IMR-90 (cell line): ENCODE results near the gene SDF2L1. TPM values are rescaled to one million over a fixed set of nuclear protein-coding genes. Genes with fewer than 3 reads are reported as not detected.

ENCODE experiments used
- ATAC-seq: fragments of 200-7000 bp; cut with Tn5 transposase; 2 replicates; pipeline ENCODE4 v1.9.1; 2020; ENCODE audit warnings: low read depth, mild to moderate bottlenecking, moderate library complexity
- BruUV-seq: library from RNA; stranded (reverse); fragments of 400-500 nt; replicated peaks from 2 replicates; lab custom pipeline; 2021; lab: Mats Ljungman, UMichigan
- CTCF ChIA-PET: fragments of 300-600 bp; formaldehyde crosslinking; extraction: SDS; loops from one replicate; lab custom pipeline; 2021; ENCODE audit warnings: antibody characterized with exemption; lab: Yijun Ruan, JAX
- POLR2A ChIA-PET: fragments of 300-600 bp; sonication (Branson Sonifier 250); formaldehyde crosslinking; loops from one replicate; lab custom pipeline; 2022; ENCODE audit warnings: antibody characterized with exemption; ENCODE audit not compliant: unreplicated experiment; lab: Charles Lee
- DNase-seq: peaks from one replicate; pipeline ENCODE4 v3.0.0; 2013
- H2AFZ ChIP-seq: replicated peaks from 2 replicates; pipeline ENCODE3; 2013; ENCODE audit warnings: low read length, mild to moderate bottlenecking; ENCODE audit not compliant: poor library complexity
- H2AK5ac ChIP-seq: 2 replicates; pipeline ENCODE4 v1.6.1; 2013; ENCODE audit warnings: low read depth, low read length, inconsistent platforms
- H2AK9ac ChIP-seq: replicated peaks from 2 replicates; pipeline ENCODE3; 2013; ENCODE audit warnings: mild to moderate bottlenecking, low read depth, low read length, moderate library complexity; ENCODE audit not compliant: poor library complexity
- H2BK120ac ChIP-seq: 2 replicates; pipeline ENCODE4 v1.6.1; 2013; ENCODE audit warnings: low read depth, low read length, inconsistent platforms
- H2BK15ac ChIP-seq: 3 replicates; pipeline ENCODE4 v1.6.1; 2013; ENCODE audit warnings: low read depth, low read length, inconsistent platforms
- H2BK20ac ChIP-seq: 2 replicates; pipeline ENCODE4 v1.6.1; 2013; ENCODE audit warnings: low read depth, mild to moderate bottlenecking, inconsistent platforms, low read length, moderate library complexity
- H2BK5ac ChIP-seq: 2 replicates; pipeline ENCODE4 v1.6.1; 2013; ENCODE audit warnings: mild to moderate bottlenecking, low read depth, low read length, inconsistent platforms; ENCODE audit not compliant: poor library complexity, severe bottlenecking
- H3K14ac ChIP-seq: replicated peaks from 2 replicates; pipeline ENCODE4 v1.6.1; 2013; ENCODE audit warnings: low read depth, low read length, inconsistent platforms
- H3K18ac ChIP-seq: 2 replicates; pipeline ENCODE4 v1.6.1; 2013; ENCODE audit warnings: low read depth, low read length, control low read depth
- H3K23ac ChIP-seq: 2 replicates; pipeline ENCODE4 v1.6.1; 2013; ENCODE audit warnings: low read depth, low read length, inconsistent platforms
- H3K27ac ChIP-seq: 2 replicates; pipeline ENCODE4 v1.5.1; 2013; ENCODE audit warnings: mild to moderate bottlenecking, control low read depth, low read length; ENCODE audit not compliant: insufficient read depth
- H3K27me3 ChIP-seq: 2 replicates; pipeline ENCODE4 v1.6.1; 2013; ENCODE audit warnings: low read length; ENCODE audit not compliant: control insufficient read depth, insufficient read depth
- H3K36me3 ChIP-seq: 2 replicates; pipeline ENCODE4 v1.6.1; 2013; ENCODE audit warnings: low read length, mixed read lengths; ENCODE audit not compliant: control insufficient read depth, insufficient read depth
- H3K4ac ChIP-seq: 2 replicates; pipeline ENCODE4 v1.6.1; 2013; ENCODE audit warnings: low read depth, low read length, inconsistent platforms
- H3K4me1 ChIP-seq: 2 replicates; pipeline ENCODE4 v1.6.1; 2013; ENCODE audit warnings: low read length, mixed read lengths; ENCODE audit not compliant: control insufficient read depth, insufficient read depth
- H3K4me2 ChIP-seq: 2 replicates; pipeline ENCODE4 v1.6.1; 2013; ENCODE audit warnings: low read depth, mild to moderate bottlenecking, control low read depth, low read length, moderate library complexity
- H3K4me3 ChIP-seq: 2 replicates; pipeline ENCODE4 v1.5.1; 2013; ENCODE audit warnings: low read depth, mild to moderate bottlenecking, control low read depth, low read length, moderate library complexity; ENCODE audit not compliant: insufficient read depth
- H3K56ac ChIP-seq: 2 replicates; pipeline ENCODE4 v1.6.1; 2013; ENCODE audit warnings: low read length, inconsistent platforms; ENCODE audit not compliant: insufficient read depth; ENCODE audit errors: extremely low read depth
- H3K79me1 ChIP-seq, 2 experiments: 2 replicates each; pipeline ENCODE4 v1.6.1; 2013; ENCODE audit warnings: low read length in 2 of 2, inconsistent platforms in 1 of 2, low read depth in 1 of 2
- H3K9ac ChIP-seq: 2 replicates; pipeline ENCODE4 v1.6.1; 2013; ENCODE audit warnings: low read depth, low read length, control low read depth
- H3K9me1 ChIP-seq: 2 replicates; pipeline ENCODE4 v1.6.1; 2013; ENCODE audit warnings: low read length, inconsistent platforms; ENCODE audit not compliant: insufficient read depth
- H3K9me3 ChIP-seq: 2 replicates; pipeline ENCODE4 v1.6.1; 2013; ENCODE audit warnings: low read length; ENCODE audit not compliant: control insufficient read depth, insufficient read depth
- H4K20me1 ChIP-seq: 2 replicates; pipeline ENCODE4 v1.6.1; 2013; ENCODE audit warnings: low read length, inconsistent platforms; ENCODE audit not compliant: insufficient read depth
- H4K5ac ChIP-seq: 2 replicates; pipeline ENCODE4 v1.6.1; 2013; ENCODE audit warnings: mild to moderate bottlenecking, low read depth, low read length, control low read depth
- H4K8ac ChIP-seq, 2 experiments: 2 replicates each; pipeline ENCODE4 v1.6.1; 2013; ENCODE audit warnings: low read depth in 2 of 2, low read length in 2 of 2, control low read depth in 1 of 2, inconsistent platforms in 1 of 2
- H4K91ac ChIP-seq: 2 replicates; pipeline ENCODE4 v1.6.1; 2013; ENCODE audit warnings: low read depth, low read length, inconsistent platforms; ENCODE audit not compliant: insufficient read depth
- CEBPB ChIP-seq: IDR thresholded peaks from 2 replicates; pipeline ENCODE4 v1.6.1; 2012; ENCODE audit warnings: low read depth, low read length, improper control_type of control experiment
- CTCF ChIP-seq: conservative IDR thresholded peaks from 2 replicates; pipeline ENCODE4 v1.5.1; 2012; ENCODE audit warnings: mild to moderate bottlenecking, low read depth, low read length, improper control_type of control experiment
- ELK1 ChIP-seq: fragments of 150-350 bp; IDR thresholded peaks from 2 replicates; pipeline ENCODE4 v1.6.1; 2016; ENCODE audit warnings: low read depth, mild to moderate bottlenecking, low read length, moderate library complexity, borderline replicate concordance
- FOS ChIP-seq: fragments of 150-350 bp; IDR thresholded peaks from 2 replicates; pipeline ENCODE4 v1.6.1; 2016; ENCODE audit warnings: low read depth, low read length
- MXI1 ChIP-seq: IDR thresholded peaks from 2 replicates; pipeline ENCODE4 v1.6.1; 2012; ENCODE audit warnings: low read depth, mild to moderate bottlenecking, low read length, moderate library complexity, borderline replicate concordance
- POLR2A ChIP-seq: IDR thresholded peaks from 2 replicates; pipeline ENCODE4 v1.6.1; 2012; ENCODE audit warnings: mild to moderate bottlenecking, low read depth, low read length
- RAD21 ChIP-seq: IDR thresholded peaks from 2 replicates; pipeline ENCODE4 v1.6.1; 2012; ENCODE audit warnings: low read length, improper control_type of control experiment
- RFX5 ChIP-seq: IDR thresholded peaks from 2 replicates; pipeline ENCODE4 v1.8.0; 2012; ENCODE audit warnings: low read depth, mild to moderate bottlenecking, low read length, moderate library complexity
- USF2 ChIP-seq: fragments of 150-350 bp; IDR thresholded peaks from 2 replicates; pipeline ENCODE4 v1.6.1; 2017; ENCODE audit warnings: mild to moderate bottlenecking, antibody characterized with exemption, low read length, low read depth
- WGBS, 2 experiments: methylation state at CpG; one replicate each; pipeline versions ENCODE4 v1.1.5 to v1.1.7; 2013; ENCODE audit warnings: missing lambda C conversion rate in 2 of 2; ENCODE audit not compliant: insufficient read length in 1 of 2; ENCODE audit errors: extremely low coverage in 2 of 2; 5-methylcytosine and 5-hydroxymethylcytosine counted together
- dilution Hi-C: fragments of 300-500 bp; cut with HindIII; formaldehyde crosslinking; loops from one replicate; pipeline ENCODE4 v1.14.3; 2018; ENCODE audit warnings: low sequenced_read_pairs; ENCODE audit not compliant: unreplicated experiment
- in situ Hi-C: fragments of 300-500 bp; cut with MboI; formaldehyde crosslinking; loops from 3 replicates; pipeline ENCODE4 v1.14.3; 2019; ENCODE audit warnings: low sequenced_read_pairs, inconsistent platforms, mixed read lengths
- intact Hi-C: fragments of 100-400 bp; cut with micrococcal nuclease; formaldehyde crosslinking; loops from 2 replicates; pipeline ENCODE4 v1.10.0; 2022
- polyA plus RNA-seq, 3 experiments: library from polyadenylated mRNA; depleted of rRNA; stranded (reverse); fragments of >200 nt; gene quantifications; 2 replicates each; pipeline ENCODE4 v1.2.3, GENCODE V29; 2012; ENCODE audit warnings: low replicate concordance in 1 of 3
- total RNA-seq: library from RNA; depleted of rRNA; stranded (reverse); fragments of >200 nt; gene quantifications from 2 replicates; pipeline ENCODE4 v1.2.3, GENCODE V29; 2012

Gene SDF2L1
- total and polyA plus RNA-seq, 2 of the 4 experiments (the other 2 are of a cell fraction), result 18.8 to 51.1 TPM

- Histone ChIP-seq H3K27ac (no peak overlapping the region), H3K14ac (no peak overlapping the region), H4K91ac (no peak overlapping the region), H4K8ac (no peak overlapping the region), H3K79me1 (peaks cover 8 to 18% of the 10 kb centered on the region in 2 experiments; a peak in 3 of 4 replicates), H3K4me3 (no peak overlapping the region), H3K36me3 (peaks cover 2% of the 10 kb centered on the region; the same call in 1 of the 2 replicates), H4K20me1 (peaks cover 2% of the 10 kb centered on the region; the same call in 1 of the 2 replicates), H3K9me3 (no peaks in the 10 kb centered on the region), H2BK120ac (no peak overlapping the region), H2AK5ac (no peak overlapping the region), H3K9me1 (no peaks in the 10 kb centered on the region), H3K4me1 (peaks cover 4% of the 10 kb centered on the region), H3K4me2 (no peak overlapping the region), H3K27me3 (no peaks in the 10 kb centered on the region), H2BK20ac (no peak overlapping the region), H3K56ac (no peak overlapping the region), H2BK5ac (no peak overlapping the region), H3K23ac (no peak overlapping the region), H3K18ac (no peak overlapping the region), H2AFZ (no peak overlapping the region), H3K4ac (no peak overlapping the region), H2AK9ac (no peak overlapping the region), H3K9ac (no peak overlapping the region), H2BK15ac (no peak overlapping the region), H4K5ac (no peak overlapping the region)
- ATAC-seq, result no peak
- BruUV-seq, result no TSS peak
- intact Hi-C loops, result no loop called here
- ChIA-PET CTCF (interaction anchor here (1.7 kb wide), 1 partner anchor 10 kb away, joined by 3 read pairs; no protein-coding TSS in a partner anchor), POLR2A (no interaction called here)
- DNase-seq, result no peak
- dilution Hi-C loops, result no loop called here
- TF ChIP-seq RFX5 (no peak), RAD21 (no peak), CTCF (no peak), POLR2A (no peak), USF2 (no peak), MXI1 (no peak), CEBPB (no peak), FOS (no peak), ELK1 (no peak)
- 98% methylated on average over 10 of the region's 18 CpGs; no CpG with 5 or more reads in 1 of the 2 experiments for WGBS, 2 experiments
- in situ Hi-C loops, result no loop called here
These were observed 9.2 kb upstream of the SDF2L1 start for GRCh38 chr22:21632931-21633330.
